GM13976 (cell line): ENCODE results near the gene MFAP1.
A peak's percentile ranks its signal among the peaks of the same experiment; 100 is the strongest.

Experiments used
- DNase-seq: peaks from one replicate; pipeline ENCODE4 v3.0.0; 2012; ENCODE audit warnings: low spot score
- in situ Hi-C: fragments of 300-500 bp; cut with MboI; formaldehyde crosslinking; loops from one replicate; pipeline ENCODE4 v1.12.0; 2022; ENCODE audit warnings: low sequenced_read_pairs, mixed read lengths, inconsistent platforms; ENCODE audit not compliant: unreplicated experiment
- TF ChIP-seq, protein P1 (sequence below): IDR thresholded peaks from 2 replicates; pipeline ENCODE4 v1.5.1; 2012; ENCODE audit warnings: borderline replicate concordance, mild to moderate bottlenecking; ENCODE audit not compliant: insufficient read depth; ENCODE audit errors: extremely low read depth, missing control alignments, control extremely low read depth

Gene MFAP1

DNA sequence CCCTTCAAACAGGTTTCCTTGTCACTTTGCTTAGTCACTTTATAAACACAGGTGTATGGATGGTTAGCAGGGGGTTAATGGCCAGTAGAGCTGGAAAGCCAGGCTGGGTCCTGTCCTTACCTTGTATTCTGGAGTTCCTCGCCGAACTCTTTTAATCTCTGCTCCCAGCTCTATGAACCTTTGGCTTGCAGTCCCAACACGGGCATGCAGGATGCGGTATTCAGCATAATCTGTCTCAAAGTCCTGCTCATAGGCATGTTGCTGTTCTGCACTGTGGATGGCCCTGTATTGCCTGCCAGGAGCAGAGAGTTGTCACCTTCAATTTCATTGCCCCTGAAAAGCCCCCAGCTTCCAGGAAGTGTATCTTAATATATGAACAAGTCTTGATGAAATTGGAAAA is 50.4 kb downstream of the MFAP1 start:
- no peak for DNase-seq
- TF ChIP-seq, protein P1, sequence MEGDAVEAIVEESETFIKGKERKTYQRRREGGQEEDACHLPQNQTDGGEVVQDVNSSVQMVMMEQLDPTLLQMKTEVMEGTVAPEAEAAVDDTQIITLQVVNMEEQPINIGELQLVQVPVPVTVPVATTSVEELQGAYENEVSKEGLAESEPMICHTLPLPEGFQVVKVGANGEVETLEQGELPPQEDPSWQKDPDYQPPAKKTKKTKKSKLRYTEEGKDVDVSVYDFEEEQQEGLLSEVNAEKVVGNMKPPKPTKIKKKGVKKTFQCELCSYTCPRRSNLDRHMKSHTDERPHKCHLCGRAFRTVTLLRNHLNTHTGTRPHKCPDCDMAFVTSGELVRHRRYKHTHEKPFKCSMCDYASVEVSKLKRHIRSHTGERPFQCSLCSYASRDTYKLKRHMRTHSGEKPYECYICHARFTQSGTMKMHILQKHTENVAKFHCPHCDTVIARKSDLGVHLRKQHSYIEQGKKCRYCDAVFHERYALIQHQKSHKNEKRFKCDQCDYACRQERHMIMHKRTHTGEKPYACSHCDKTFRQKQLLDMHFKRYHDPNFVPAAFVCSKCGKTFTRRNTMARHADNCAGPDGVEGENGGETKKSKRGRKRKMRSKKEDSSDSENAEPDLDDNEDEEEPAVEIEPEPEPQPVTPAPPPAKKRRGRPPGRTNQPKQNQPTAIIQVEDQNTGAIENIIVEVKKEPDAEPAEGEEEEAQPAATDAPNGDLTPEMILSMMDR = no peak
- in situ Hi-C loops = no loop called here

DNA sequence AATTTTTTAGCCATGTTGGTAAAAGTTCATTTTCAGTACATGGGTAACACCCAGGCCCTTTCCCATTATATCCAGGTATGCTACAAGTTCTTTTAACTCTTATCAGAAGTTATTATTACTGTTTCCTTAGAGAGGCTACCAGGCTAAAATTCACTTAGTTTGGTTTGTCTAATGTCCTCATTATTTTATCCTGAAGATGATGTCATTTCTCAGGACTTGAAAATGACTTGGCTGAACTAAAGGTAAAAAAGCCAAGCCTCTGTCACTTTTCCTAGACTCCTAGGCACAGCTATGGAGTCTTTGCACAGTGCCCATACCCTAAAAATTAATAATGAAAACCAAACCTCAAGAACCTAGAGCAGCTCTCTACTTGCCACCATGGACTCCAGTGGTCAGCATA is 51.9 kb downstream of the MFAP1 start:
- TF ChIP-seq, protein P1 = no peak
- in situ Hi-C loops = no loop called here
- no peak for DNase-seq

DNA sequence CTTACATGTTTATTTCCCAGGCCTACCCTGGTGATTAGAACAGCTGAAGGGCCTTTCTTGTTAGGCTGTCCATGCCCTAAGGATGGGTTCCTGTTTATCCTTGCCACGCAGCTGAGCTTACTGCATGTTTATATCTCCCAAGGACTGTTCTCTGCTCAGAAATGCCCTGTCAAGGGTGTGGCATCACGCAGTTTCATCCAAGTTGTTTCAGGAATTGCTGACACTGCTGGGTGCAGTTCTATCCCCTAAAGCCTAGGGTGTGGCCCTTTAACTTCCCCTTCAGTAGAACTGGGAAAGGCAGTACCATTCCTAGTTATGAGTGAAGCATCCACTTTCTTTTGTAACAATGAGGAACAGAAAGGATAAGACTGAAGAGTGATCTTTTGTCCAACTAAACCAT is 52.7 kb downstream of the MFAP1 start:
- in situ Hi-C loops = no loop called here

DNA sequence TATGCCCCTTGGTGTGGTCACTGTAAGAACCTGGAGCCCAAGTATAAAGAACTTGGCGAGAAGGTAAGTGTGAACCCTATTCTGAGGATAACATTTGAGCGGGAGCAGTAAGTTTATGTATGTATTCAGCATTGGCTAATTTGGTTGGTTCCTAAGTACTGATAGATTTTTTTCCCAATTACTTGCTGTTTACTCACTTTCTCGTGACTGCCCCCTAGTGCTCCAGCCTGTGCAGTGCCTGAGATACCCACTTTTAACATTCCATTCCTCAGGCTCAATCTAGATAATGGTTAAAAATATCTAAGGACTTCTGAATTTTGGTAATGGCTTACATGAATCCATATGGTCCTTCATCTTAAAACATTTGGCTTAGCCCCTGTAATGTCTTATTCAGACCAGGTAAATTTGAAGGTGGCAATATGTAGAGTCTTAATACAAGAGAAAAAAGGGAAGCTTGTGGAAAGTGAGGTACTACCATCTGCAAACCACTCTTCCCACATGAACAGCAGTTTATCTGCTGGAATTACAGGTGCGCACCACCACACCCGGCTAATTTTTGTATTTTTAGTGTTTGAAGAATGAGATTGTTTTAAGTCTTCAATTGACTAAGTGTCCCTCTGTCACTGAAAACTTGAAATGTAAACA is 54.8 kb downstream of the MFAP1 start:
- peak; percentile 59 for DNase-seq

More for the DNA sequence above, 52.7 kb downstream of the MFAP1 start:
- no peak for DNase-seq
- TF ChIP-seq, protein P1 = no peak

DNA sequence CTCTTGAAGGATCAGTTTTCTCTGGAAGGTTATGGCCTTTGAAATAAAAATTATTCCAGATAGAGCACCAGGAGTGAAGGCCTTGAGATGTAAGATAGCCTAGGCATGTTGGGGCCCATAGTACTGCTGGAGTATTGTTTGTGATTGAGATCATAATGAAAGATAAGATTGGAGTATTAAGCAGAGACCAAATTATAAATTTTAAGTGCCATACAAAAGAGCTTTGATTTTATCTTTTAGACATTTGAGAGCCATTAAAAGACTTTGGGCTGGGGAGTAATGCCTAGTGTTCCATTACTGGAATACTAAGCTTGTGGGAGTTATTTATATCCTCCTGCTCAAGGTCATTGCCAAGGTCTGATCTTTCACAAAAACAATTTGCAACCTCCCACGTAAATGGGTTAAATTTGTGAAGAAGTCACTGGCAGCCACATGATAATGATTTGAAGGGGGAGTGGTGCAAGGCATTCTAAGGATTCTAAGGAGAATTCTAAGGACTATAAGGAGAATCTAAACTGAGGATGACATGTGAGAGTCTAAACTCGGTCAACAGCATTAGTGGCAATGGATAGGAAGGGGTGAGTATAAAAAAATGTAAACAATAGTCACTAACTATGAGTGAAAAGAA is 60.6 kb downstream of the MFAP1 start:
- TF ChIP-seq, protein P1 = no peak
- in situ Hi-C loops = no loop called here
- DNase-seq = no peak

More for the DNA sequence above, 54.8 kb downstream of the MFAP1 start:
- TF ChIP-seq, protein P1 = peak; percentile 85
- in situ Hi-C loops = no loop called here

DNA sequence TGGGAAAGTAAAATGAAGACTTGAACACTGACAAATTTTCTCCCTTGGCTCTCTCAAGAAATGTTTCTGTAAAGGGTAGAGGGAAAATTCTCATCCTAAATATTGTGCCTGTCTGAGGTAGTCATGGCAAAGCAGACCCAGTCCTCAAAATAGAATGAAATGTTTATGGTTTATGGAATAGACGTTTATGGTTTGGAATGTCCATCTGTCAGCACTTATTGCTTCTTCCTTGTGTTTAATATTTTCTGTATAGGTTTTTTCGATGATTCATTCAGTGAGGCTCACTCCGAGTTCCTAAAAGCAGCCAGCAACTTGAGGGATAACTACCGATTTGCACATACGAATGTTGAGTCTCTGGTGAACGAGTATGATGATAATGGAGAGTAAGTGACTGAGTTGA is 61.7 kb downstream of the MFAP1 start:
- no peak for DNase-seq
- in situ Hi-C loops = no loop called here

More for the DNA sequence above, 61.7 kb downstream of the MFAP1 start:
- TF ChIP-seq, protein P1 = no peak
